Fibroblast of skin of right quadriceps (primary cell): ENCODE measurements around the gene EXOSC9.

ENCODE experiments used
- DNase-seq: peaks from one replicate; pipeline ENCODE4 v3.0.0-alpha.2; 2013

Gene EXOSC9

GRCh38 chr4:121800961-121801714 is at the start of gene EXOSC9:
EXOSC9 (plus strand) TSS chr4:121801323; CDS start chr4:121801425, 102 bp downstream.
- peak; percentile 96 for DNase-seq

GRCh38 chr4:121752142-121752541 is 49.0 kb upstream of the EXOSC9 start:
- peak; percentile 45 for DNase-seq

- no peak for DNase-seq
Observed at GRCh38 chr4:121758925-121759568, 42.1 kb upstream of the EXOSC9 start.

- no peak for DNase-seq
Observed at GRCh38 chr4:121760205-121760604, 40.9 kb upstream of the EXOSC9 start.

GRCh38 chr4:121764303-121764701 is 36.8 kb upstream of the EXOSC9 start:
- no peak for DNase-seq

- no peak for DNase-seq
Observed at GRCh38 chr4:121764702-121765367, 36.3 kb upstream of the EXOSC9 start, which contains the start of gene SMIM43. SMIM43 (minus strand) TSS chr4:121765164; CDS start chr4:121765105, 59 bp downstream.

- DNase-seq, result no peak
Observed at GRCh38 chr4:121765368-121765705, 35.8 kb upstream of the EXOSC9 start.

GRCh38 chr4:121765971-121766538 is 35.1 kb upstream of the EXOSC9 start:
- DNase-seq, result no peak

- no peak for DNase-seq
Observed at GRCh38 chr4:121767166-121767565, 34.0 kb upstream of the EXOSC9 start.

GRCh38 chr4:121769341-121769740 is 31.8 kb upstream of the EXOSC9 start:
- DNase-seq, result no peak

- no peak for DNase-seq
Observed at GRCh38 chr4:121771869-121772268, 29.3 kb upstream of the EXOSC9 start.

- DNase-seq, result no peak
Observed at GRCh38 chr4:121773883-121774282, 27.2 kb upstream of the EXOSC9 start.

GRCh38 chr4:121776610-121777401 is 24.3 kb upstream of the EXOSC9 start:
- no peak for DNase-seq

- DNase-seq, result peak; percentile 30
Observed at GRCh38 chr4:121777625-121778024, 23.5 kb upstream of the EXOSC9 start.

- DNase-seq, result peak; percentile 59
Observed at GRCh38 chr4:121778991-121779628, 22.0 kb upstream of the EXOSC9 start.

GRCh38 chr4:121783210-121783609 is 17.9 kb upstream of the EXOSC9 start:
- no peak for DNase-seq

- peak; percentile 53 for DNase-seq
Observed at GRCh38 chr4:121784401-121784800, 16.7 kb upstream of the EXOSC9 start.

GRCh38 chr4:121784975-121785374 is 16.1 kb upstream of the EXOSC9 start:
- DNase-seq, result peak; percentile 98

GRCh38 chr4:121785479-121785878 is 15.6 kb upstream of the EXOSC9 start:
- DNase-seq, result peak; percentile 34

- DNase-seq, result no peak
Observed at GRCh38 chr4:121786221-121786620, 14.9 kb upstream of the EXOSC9 start.

GRCh38 chr4:121788896-121789295 is 12.2 kb upstream of the EXOSC9 start:
- no peak for DNase-seq

- peak; percentile 76 for DNase-seq
Observed at GRCh38 chr4:121789455-121789854, 11.7 kb upstream of the EXOSC9 start.
